Ovary (tissue), 3 donors: Measurements from ENCODE around the gene BPTF.

Source experiments
- EP300 ChIP-seq: sonication (generic); formaldehyde crosslinking; IDR thresholded peaks from one replicate; pipeline ENCODE4 v1.6.1; 2017; ENCODE audit warnings: antibody characterized with exemption
- POLR2A ChIP-seq: fragments of 450-650 bp; IDR thresholded peaks from one replicate; pipeline ENCODE4 v1.6.1; 2017; ENCODE audit warnings: antibody characterized with exemption, mild to moderate bottlenecking, moderate library complexity
- TF ChIP-seq, protein P1 (sequence below), 3 donors: fragments of 450-650 bp in 2 of 3; fragments of 200-600 bp in 1 of 3; IDR thresholded peaks; one replicate each; pipeline versions ENCODE4 v1.5.1 to v1.8.0; 2016 to 2022; ENCODE audit warnings: antibody characterized with exemption in 3 of 3, mild to moderate bottlenecking in 1 of 3
- donor health status: DM: no; HTN: no; CAD: no.

DNA sequence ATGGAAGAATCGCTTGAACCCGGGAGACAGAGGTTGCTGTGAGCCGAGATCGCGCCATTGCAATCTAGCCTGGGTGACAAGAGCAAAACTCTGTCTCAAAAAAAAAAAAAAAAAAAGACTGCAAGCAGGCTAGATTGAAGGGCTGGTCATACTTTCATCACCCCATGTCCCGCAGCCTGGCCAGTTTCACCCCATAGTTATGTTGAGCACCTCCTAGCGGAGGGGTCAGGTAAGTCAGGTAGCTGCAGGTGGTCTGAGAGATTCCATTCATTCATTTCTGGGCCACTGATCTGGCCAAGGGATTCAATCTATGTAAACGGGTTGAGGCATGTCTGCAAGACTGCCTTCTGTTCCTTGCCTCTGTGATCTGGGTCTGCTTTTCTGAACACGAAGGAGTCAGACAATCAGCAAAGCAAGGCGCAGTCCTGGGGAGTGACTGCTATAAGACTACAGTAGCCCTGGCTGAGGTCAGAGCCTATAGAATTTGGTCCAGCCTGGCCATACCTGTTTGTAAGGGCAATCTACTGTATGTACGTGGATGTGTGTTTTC is 23.6 kb upstream of the BPTF start:
- TF ChIP-seq, protein P1, sequence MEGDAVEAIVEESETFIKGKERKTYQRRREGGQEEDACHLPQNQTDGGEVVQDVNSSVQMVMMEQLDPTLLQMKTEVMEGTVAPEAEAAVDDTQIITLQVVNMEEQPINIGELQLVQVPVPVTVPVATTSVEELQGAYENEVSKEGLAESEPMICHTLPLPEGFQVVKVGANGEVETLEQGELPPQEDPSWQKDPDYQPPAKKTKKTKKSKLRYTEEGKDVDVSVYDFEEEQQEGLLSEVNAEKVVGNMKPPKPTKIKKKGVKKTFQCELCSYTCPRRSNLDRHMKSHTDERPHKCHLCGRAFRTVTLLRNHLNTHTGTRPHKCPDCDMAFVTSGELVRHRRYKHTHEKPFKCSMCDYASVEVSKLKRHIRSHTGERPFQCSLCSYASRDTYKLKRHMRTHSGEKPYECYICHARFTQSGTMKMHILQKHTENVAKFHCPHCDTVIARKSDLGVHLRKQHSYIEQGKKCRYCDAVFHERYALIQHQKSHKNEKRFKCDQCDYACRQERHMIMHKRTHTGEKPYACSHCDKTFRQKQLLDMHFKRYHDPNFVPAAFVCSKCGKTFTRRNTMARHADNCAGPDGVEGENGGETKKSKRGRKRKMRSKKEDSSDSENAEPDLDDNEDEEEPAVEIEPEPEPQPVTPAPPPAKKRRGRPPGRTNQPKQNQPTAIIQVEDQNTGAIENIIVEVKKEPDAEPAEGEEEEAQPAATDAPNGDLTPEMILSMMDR (IDR thresholded peaks at IDR 0.05), result no peak
- TF ChIP-seq POLR2A (no peak), EP300 (no peak)
